OCI-LY7 (cell line): ENCODE results near the gene PAQR5. TPM values are rescaled to one million over a fixed set of nuclear protein-coding genes. Genes with fewer than 3 reads are reported as not detected.

Source experiments
- BruUV-seq: library from RNA; stranded (reverse); fragments of 400-500 nt; replicated peaks from 2 replicates; lab custom pipeline; 2021; lab: Mats Ljungman, UMichigan
- CTCF ChIA-PET: fragments of 300-600 bp; sonication (Branson Sonifier 250); formaldehyde crosslinking; loops from one replicate; lab custom pipeline; 2022; ENCODE audit warnings: antibody characterized with exemption; ENCODE audit not compliant: unreplicated experiment; lab: Charles Lee
- POLR2A ChIA-PET: fragments of 300-600 bp; sonication (Branson Sonifier 250); formaldehyde crosslinking; loops from one replicate; lab custom pipeline; 2022; ENCODE audit warnings: antibody characterized with exemption; lab: Charles Lee
- DNase-seq: peaks from one replicate; pipeline ENCODE4 v3.0.0-alpha.2; 2015; ENCODE audit warnings: low spot score
- H2AFZ ChIP-seq: fragments of 200-600 bp; sonication (generic), shearing (Covaris generic); 2 replicates; pipeline ENCODE4 v1.6.1; 2014; ENCODE audit warnings: mild to moderate bottlenecking, antibody characterized with exemption, low read length, moderate library complexity
- H3K27ac ChIP-seq: fragments of 200-600 bp; sonication (generic); 2 replicates; pipeline ENCODE4 v1.5.1; 2014; ENCODE audit warnings: mixed run types, low read depth, mild to moderate bottlenecking, moderate library complexity, low read length, inconsistent platforms; ENCODE audit not compliant: poor library complexity, severe bottlenecking
- H3K36me3 ChIP-seq: fragments of 200-600 bp; sonication (generic); 2 replicates; pipeline ENCODE4 v1.6.1; 2014; ENCODE audit warnings: mild to moderate bottlenecking, antibody characterized with exemption, low read length, moderate library complexity, mixed read lengths; ENCODE audit not compliant: insufficient read depth
- H3K4me1 ChIP-seq: fragments of 200-600 bp; sonication (generic); 2 replicates; pipeline ENCODE4 v1.5.1; 2014; ENCODE audit warnings: mild to moderate bottlenecking, low read length; ENCODE audit not compliant: insufficient read depth, poor library complexity, severe bottlenecking
- H3K4me2 ChIP-seq: fragments of 200-600 bp; sonication (generic); 2 replicates; pipeline ENCODE4 v1.6.1; 2014; ENCODE audit warnings: mild to moderate bottlenecking, low read length
- H3K4me3 ChIP-seq: fragments of 200-600 bp; sonication (generic); 2 replicates; pipeline ENCODE4 v1.5.1; 2014; ENCODE audit warnings: mild to moderate bottlenecking, low read depth, low read length; ENCODE audit not compliant: poor library complexity, severe bottlenecking
- H3K79me2 ChIP-seq: fragments of 200-600 bp; sonication (generic); 2 replicates; pipeline ENCODE4 v1.6.1; 2016; ENCODE audit warnings: low read depth, mild to moderate bottlenecking, low read length, moderate library complexity, mixed read lengths; ENCODE audit not compliant: insufficient read depth
- H3K9me2 ChIP-seq: fragments of 200-600 bp; sonication (generic); 2 replicates; pipeline ENCODE4 v1.6.1; 2016; ENCODE audit warnings: mild to moderate bottlenecking, low read length, mixed read lengths; ENCODE audit not compliant: insufficient read depth
- H3K9me3 ChIP-seq: fragments of 200-600 bp; sonication (generic); 2 replicates; pipeline ENCODE4 v1.6.1; 2014; ENCODE audit warnings: mild to moderate bottlenecking, mixed run types, low read length, mixed read lengths
- H4K20me1 ChIP-seq: fragments of 200-600 bp; sonication (generic); 2 replicates; pipeline ENCODE4 v1.6.1; 2014; ENCODE audit warnings: mild to moderate bottlenecking, antibody characterized with exemption, low read length, moderate library complexity, mixed read lengths; ENCODE audit not compliant: insufficient read depth
- EZH2phosphoT487 ChIP-seq: fragments of 200-600 bp; sonication (generic); IDR thresholded peaks from 2 replicates; pipeline ENCODE4 v1.6.1; 2018; ENCODE audit warnings: low read depth, borderline replicate concordance, mild to moderate bottlenecking, mixed run types, antibody characterized with exemption, low read length, moderate library complexity, mixed read lengths
- intact Hi-C: fragments of 100-400 bp; cut with micrococcal nuclease; formaldehyde crosslinking; loops from one replicate; pipeline ENCODE4 v1.10.0; 2022; ENCODE audit not compliant: unreplicated experiment
- total RNA-seq, 2 experiments: library from RNA; depleted of rRNA in 1 of 2; stranded (reverse); fragments of >200 nt in 1 of 2; shearing (Covaris generic) in 1 of 2; gene quantifications; 2 replicates each; pipeline ENCODE4 v1.2.3, GENCODE V29; 2014 to 2022
- TF ChIP-seq, protein P1 (sequence below): fragments of 200-600 bp; sonication (generic); conservative IDR thresholded peaks from 2 replicates; pipeline ENCODE4 v1.5.1; 2014; ENCODE audit warnings: mild to moderate bottlenecking, antibody characterized with exemption, low read length, moderate library complexity, mixed read lengths

PAQR5 gene
- total RNA-seq, 2 experiments from 2014 or later = not detected

DNA sequence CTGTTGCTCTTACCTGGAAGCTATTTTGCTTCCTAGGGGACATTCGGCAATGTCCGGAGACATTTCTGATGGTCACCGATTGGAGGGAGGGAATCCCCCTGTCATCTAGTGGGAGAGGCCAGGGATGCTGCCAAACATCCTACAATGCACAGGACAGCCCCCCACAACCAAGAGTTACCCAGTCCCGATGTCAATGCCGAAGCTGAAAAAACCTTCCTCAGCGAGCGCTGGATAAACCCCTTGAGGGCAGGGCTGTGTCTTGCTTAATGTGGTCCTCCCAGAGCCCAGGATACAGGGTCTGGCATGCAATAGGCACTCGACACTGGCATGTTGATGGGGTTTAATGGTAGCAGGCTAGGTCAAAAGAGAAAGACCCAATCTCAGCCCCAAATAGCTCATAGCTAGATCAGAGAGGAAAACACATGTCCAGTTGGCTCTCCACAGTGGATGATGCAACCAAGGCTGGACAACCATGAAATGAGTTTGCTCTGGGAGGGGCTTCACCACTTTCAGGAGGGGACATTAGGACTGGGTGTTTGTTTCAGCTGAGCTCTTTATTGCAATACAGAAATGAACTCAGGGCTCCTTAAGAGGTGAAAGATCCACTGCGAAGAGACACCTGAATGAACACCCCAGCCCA lies 16.5 kb upstream of the PAQR5 start:
- H4K20me1 ChIP-seq = no peaks in the 10 kb centered on the region
- CTCF ChIA-PET = no interaction called here
- no peaks in the 10 kb centered on the region for H3K9me3 ChIP-seq
- BruUV-seq = no TSS peak
- no peaks in the 10 kb centered on the region for H3K79me2 ChIP-seq
- H3K27ac ChIP-seq = no peak overlapping the region
- no peak overlapping the region for H3K4me3 ChIP-seq
- intact Hi-C loops = no loop called here
- DNase-seq = no peak
- H2AFZ ChIP-seq = no peak overlapping the region
- no peaks in the 10 kb centered on the region for H3K9me2 ChIP-seq
- no peak for TF ChIP-seq EZH2phosphoT487
- TF ChIP-seq, protein P1, sequence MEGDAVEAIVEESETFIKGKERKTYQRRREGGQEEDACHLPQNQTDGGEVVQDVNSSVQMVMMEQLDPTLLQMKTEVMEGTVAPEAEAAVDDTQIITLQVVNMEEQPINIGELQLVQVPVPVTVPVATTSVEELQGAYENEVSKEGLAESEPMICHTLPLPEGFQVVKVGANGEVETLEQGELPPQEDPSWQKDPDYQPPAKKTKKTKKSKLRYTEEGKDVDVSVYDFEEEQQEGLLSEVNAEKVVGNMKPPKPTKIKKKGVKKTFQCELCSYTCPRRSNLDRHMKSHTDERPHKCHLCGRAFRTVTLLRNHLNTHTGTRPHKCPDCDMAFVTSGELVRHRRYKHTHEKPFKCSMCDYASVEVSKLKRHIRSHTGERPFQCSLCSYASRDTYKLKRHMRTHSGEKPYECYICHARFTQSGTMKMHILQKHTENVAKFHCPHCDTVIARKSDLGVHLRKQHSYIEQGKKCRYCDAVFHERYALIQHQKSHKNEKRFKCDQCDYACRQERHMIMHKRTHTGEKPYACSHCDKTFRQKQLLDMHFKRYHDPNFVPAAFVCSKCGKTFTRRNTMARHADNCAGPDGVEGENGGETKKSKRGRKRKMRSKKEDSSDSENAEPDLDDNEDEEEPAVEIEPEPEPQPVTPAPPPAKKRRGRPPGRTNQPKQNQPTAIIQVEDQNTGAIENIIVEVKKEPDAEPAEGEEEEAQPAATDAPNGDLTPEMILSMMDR = no peak
- H3K36me3 ChIP-seq = no peaks in the 10 kb centered on the region
- POLR2A ChIA-PET = no interaction called here
- no peak overlapping the region for H3K4me2 ChIP-seq
- H3K4me1 ChIP-seq = no peaks in the 10 kb centered on the region

DNA sequence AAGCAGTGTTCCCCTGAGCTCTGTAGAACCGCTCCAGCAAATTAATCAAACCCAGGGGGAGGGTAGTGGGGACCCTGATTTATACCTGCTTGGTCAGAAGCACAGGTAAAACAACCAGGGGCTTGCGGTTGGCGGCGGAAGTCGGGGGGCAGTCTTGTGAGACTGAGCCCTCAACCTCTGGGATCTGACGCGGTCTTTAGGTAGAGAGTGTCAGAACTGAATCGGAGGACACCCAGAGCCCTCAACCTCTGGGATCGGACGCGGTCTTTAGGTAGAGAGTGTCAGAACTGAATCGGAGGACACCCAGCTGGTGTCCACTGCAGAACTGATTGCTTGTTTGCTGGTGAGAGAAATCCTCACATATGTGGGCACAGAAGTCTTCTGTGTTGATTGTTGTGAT lies 12.9 kb upstream of the PAQR5 start:
- BruUV-seq = no TSS peak
- H3K4me3 ChIP-seq = no peak overlapping the region
- TF ChIP-seq, protein P1 = no peak
- no peak for TF ChIP-seq EZH2phosphoT487
- H3K4me2 ChIP-seq = no peak overlapping the region
- no peaks in the 10 kb centered on the region for H3K36me3 ChIP-seq
- ChIA-PET CTCF (no interaction called here), POLR2A (no interaction called here)
- DNase-seq = no peak
- H3K4me1 ChIP-seq = no peaks in the 10 kb centered on the region
- H4K20me1 ChIP-seq = no peaks in the 10 kb centered on the region
- no peak overlapping the region for H2AFZ ChIP-seq
- H3K79me2 ChIP-seq = no peaks in the 10 kb centered on the region
- H3K27ac ChIP-seq = no peak overlapping the region
- no peaks in the 10 kb centered on the region for H3K9me2 ChIP-seq
- no peaks in the 10 kb centered on the region for H3K9me3 ChIP-seq
- intact Hi-C loops = no loop called here

DNA sequence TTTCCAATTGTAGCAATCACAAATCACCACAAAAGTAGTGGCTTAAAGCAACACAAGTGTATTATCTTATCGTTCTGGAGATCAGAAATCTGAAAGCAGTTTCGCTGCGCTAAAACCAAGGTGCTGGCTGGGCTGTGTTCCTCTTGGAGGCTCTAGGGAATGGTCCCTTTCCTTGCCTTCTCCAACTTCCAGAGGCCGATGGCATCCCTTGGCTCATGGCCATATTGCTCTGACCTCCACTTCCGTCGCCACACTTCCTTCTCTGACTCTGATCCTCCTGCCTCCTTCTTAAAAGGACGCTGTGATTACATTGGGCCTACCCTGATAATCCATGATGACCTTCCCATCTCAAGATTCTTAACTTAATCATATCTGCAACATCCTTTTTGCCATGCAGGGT lies 10.7 kb upstream of the PAQR5 start:
- DNase-seq = no peak
- no peaks in the 10 kb centered on the region for H3K36me3 ChIP-seq
- CTCF ChIA-PET = no interaction called here
- H3K27ac ChIP-seq = no peak overlapping the region
- H3K79me2 ChIP-seq = no peaks in the 10 kb centered on the region
- H2AFZ ChIP-seq = no peak overlapping the region
- no peaks in the 10 kb centered on the region for H3K4me1 ChIP-seq
- TF ChIP-seq EZH2phosphoT487 = no peak
- TF ChIP-seq, protein P1 = no peak
- no peaks in the 10 kb centered on the region for H3K9me3 ChIP-seq
- intact Hi-C loops = no loop called here
- H3K4me2 ChIP-seq = no peak overlapping the region
- H4K20me1 ChIP-seq = no peaks in the 10 kb centered on the region
- BruUV-seq = no TSS peak
- POLR2A ChIA-PET = interaction anchor here (0.6 kb wide), 1 partner anchor 599 kb away, joined by 3 read pairs; no protein-coding TSS in a partner anchor
- H3K9me2 ChIP-seq = no peaks in the 10 kb centered on the region
- H3K4me3 ChIP-seq = no peak overlapping the region
